GM12864 (cell line): ENCODE results near the gene NLGN1.

Experiments
- DNase-seq: peaks from one replicate; pipeline ENCODE4 v3.0.0-alpha.2; 2011; ENCODE audit warnings: low read depth
- H3K4me3 ChIP-seq: 2 replicates; pipeline ENCODE4 v1.5.1; 2011; ENCODE audit warnings: mild to moderate bottlenecking, low read depth, low read length, control low read depth
- TF ChIP-seq, protein P1 (sequence below): IDR thresholded peaks from 2 replicates; pipeline ENCODE4 v1.5.1; 2011; ENCODE audit warnings: low read depth, mild to moderate bottlenecking, moderate library complexity, low read length, control low read depth, inconsistent platforms; ENCODE audit errors: missing control alignments

NLGN1 gene

DNA sequence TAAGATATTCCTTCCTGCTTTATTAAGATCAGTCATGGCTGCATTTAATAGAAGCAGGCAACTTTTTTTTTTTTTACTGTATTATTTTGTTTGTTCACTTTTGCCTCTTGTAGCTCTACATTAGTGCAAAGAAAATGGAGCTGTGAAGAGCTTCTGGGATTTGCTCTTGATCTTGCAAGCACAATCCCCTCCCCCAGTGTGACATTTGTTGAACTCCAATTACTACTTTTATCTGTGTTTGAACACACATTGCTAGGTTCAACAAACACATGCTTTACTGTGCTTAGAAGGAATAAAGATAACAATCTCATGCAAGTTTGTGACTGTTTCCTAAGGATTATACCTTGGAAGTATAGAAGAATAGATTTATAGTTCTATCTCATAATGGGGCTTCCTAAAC is 648.8 kb downstream of the NLGN1 start:
- H3K4me3 ChIP-seq = no peak overlapping the region
- DNase-seq = no peak
- TF ChIP-seq, protein P1, sequence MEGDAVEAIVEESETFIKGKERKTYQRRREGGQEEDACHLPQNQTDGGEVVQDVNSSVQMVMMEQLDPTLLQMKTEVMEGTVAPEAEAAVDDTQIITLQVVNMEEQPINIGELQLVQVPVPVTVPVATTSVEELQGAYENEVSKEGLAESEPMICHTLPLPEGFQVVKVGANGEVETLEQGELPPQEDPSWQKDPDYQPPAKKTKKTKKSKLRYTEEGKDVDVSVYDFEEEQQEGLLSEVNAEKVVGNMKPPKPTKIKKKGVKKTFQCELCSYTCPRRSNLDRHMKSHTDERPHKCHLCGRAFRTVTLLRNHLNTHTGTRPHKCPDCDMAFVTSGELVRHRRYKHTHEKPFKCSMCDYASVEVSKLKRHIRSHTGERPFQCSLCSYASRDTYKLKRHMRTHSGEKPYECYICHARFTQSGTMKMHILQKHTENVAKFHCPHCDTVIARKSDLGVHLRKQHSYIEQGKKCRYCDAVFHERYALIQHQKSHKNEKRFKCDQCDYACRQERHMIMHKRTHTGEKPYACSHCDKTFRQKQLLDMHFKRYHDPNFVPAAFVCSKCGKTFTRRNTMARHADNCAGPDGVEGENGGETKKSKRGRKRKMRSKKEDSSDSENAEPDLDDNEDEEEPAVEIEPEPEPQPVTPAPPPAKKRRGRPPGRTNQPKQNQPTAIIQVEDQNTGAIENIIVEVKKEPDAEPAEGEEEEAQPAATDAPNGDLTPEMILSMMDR = no peak

DNA sequence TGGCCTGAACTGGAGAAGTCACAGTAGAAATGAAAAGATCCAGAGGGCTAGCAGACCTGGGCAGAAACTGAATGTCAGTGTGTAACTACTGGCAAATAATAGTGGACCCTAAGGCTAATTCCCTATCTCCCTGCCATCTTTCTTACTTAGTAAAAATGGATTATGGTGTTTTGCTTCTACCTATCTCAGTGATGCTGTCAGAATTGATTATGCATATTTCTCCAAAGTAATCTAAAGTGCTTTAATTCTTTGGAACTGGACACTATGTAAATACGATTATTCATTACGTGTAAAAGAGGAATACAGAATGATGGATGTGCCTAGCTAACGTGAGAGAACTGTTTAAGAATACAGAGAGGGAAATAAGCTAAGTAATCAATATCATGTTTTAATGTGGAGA is 651.9 kb downstream of the NLGN1 start:
- no peak overlapping the region for H3K4me3 ChIP-seq
- DNase-seq = no peak
- TF ChIP-seq, protein P1 = no peak

DNA sequence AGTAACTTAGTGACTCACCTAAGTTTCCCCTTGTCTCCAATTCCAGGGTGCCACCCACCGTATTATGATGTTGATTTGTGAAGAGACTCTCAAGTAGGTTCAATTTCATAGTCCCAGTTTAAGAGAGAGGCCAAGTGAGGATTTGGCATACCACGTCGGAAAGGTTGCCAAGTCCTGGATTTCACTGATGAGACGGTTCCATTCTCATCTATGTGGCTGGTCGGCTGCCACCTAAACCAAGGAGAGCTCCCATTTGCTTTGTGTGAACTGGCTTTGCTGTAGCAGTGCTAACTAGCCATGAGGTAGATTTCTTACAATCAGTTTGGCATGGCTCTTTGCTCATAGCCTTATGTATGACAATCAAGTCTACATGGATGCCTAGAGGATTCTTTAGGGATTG is 653.6 kb downstream of the NLGN1 start:
- TF ChIP-seq, protein P1 = no peak
- H3K4me3 ChIP-seq = no peak overlapping the region
- DNase-seq = no peak

DNA sequence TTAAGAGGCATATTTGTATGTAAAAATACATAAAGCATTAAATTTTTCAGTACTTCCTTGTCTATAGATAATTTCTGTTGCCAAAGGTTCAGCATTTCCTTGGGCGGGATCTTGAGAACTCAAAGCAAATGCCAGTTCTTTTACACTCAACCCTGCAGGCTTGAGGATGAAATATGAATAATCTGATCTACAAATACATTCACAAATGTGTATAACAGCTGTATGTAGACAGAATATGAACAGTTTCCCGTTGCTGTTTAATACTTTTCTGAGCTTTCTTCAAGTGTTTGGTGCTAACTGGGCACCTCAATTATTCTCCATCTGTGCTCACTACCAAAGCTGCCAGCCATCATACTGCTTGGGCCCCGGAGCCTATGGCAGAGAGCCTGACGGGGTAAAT is 661.3 kb downstream of the NLGN1 start:
- H3K4me3 ChIP-seq = no peak overlapping the region
- no peak for DNase-seq
- TF ChIP-seq, protein P1 = no peak

DNA sequence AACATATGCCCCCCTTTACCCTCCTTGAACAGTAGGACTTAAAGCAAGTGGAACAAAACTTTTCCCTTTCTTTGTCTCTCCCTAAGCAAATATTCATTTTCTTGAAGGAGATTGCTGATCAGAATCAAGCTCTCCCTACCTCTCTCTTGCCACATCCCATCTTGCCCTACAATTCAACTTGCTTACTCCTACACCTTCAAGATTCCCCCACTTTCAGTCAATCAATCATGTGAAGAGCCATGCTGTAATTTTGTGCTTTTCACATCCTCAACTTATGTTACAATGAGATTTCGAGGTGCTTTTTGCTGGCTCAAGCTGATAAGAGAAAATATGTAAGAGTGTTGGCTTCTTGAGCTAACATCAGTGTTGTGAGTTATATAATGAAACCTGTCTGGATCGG is 662.9 kb downstream of the NLGN1 start:
- TF ChIP-seq, protein P1 = no peak
- no peak for DNase-seq
- H3K4me3 ChIP-seq = no peak overlapping the region

DNA sequence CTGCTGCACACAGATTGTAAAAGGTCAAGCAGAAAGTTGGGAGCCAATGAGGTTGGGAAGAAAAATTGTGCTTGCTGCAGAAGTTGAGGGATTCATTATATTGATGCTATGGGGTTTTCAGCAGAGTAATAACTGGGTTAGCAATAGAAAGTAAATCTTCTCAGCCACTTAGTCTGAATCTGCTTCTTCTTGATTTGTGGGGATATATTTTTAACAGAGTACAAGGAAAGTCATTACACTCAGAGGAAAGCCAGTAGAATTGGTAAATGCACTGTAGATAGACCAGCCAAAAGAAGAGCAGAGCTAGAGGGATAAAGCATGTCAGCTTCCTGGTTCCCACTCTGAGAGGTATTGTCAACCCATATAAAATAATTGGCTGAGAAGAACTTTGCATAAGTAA is 663.6 kb downstream of the NLGN1 start:
- TF ChIP-seq, protein P1 = no peak
- H3K4me3 ChIP-seq = no peak overlapping the region
- no peak for DNase-seq

DNA sequence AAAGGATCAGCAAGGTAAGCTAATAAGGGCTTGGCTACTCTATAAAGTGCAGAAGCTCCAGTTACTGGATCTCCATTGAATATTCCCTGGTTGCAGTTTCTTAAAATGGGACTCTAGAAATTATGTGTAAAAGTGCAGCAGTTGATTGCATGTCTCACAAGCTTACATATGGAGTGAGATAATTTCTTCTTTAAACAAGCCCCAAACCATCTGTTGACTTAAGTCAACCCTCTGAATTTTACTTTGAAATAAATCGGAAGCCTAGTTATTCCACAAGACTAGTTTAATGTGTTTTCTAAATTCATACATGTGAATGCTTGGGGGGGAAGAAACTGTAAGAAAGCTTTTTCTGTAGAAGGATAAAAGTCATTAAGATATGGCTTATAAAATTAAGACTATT is 664.2 kb downstream of the NLGN1 start:
- no peak overlapping the region for H3K4me3 ChIP-seq
- TF ChIP-seq, protein P1 = no peak
- no peak for DNase-seq
